ENCODE results near the gene SHROOM2.

SHROOM2 gene

GRCh38 chrX:9746148-9746888 is 39.9 kb upstream of the SHROOM2 start:
- H3K4me3 ChIP-seq (ENCODE audit: low read depth, low read length): no peak overlapping the region
- no peaks in the 10 kb centered on the region for H3K27me3 ChIP-seq
- no peaks in the 10 kb centered on the region for H3K9me3 ChIP-seq
- no peaks in the 10 kb centered on the region for H3K4me1 ChIP-seq
- no peaks in the 10 kb centered on the region for H3K36me3 ChIP-seq
- TF ChIP-seq, protein P1, sequence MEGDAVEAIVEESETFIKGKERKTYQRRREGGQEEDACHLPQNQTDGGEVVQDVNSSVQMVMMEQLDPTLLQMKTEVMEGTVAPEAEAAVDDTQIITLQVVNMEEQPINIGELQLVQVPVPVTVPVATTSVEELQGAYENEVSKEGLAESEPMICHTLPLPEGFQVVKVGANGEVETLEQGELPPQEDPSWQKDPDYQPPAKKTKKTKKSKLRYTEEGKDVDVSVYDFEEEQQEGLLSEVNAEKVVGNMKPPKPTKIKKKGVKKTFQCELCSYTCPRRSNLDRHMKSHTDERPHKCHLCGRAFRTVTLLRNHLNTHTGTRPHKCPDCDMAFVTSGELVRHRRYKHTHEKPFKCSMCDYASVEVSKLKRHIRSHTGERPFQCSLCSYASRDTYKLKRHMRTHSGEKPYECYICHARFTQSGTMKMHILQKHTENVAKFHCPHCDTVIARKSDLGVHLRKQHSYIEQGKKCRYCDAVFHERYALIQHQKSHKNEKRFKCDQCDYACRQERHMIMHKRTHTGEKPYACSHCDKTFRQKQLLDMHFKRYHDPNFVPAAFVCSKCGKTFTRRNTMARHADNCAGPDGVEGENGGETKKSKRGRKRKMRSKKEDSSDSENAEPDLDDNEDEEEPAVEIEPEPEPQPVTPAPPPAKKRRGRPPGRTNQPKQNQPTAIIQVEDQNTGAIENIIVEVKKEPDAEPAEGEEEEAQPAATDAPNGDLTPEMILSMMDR (IDR thresholded peaks at IDR 0.05; ENCODE audit: low read depth, low read length): no peak
- no peak for DNase-seq

- H3K9me3 ChIP-seq: no peaks in the 10 kb centered on the region
- TF ChIP-seq, protein P1 (IDR thresholded peaks at IDR 0.05; ENCODE audit: low read depth, low read length): no peak
- no peak overlapping the region for H3K4me3 ChIP-seq (ENCODE audit: low read depth, low read length)
- no peak for DNase-seq
- no peaks in the 10 kb centered on the region for H3K36me3 ChIP-seq
- H3K4me1 ChIP-seq: no peaks in the 10 kb centered on the region
- H3K27me3 ChIP-seq: no peaks in the 10 kb centered on the region
Observed at GRCh38 chrX:9747644-9748043, 38.6 kb upstream of the SHROOM2 start.

GRCh38 chrX:9749146-9749692 is 37.0 kb upstream of the SHROOM2 start:
- H3K36me3 ChIP-seq: no peaks in the 10 kb centered on the region

GRCh38 chrX:9757366-9757765 is 28.9 kb upstream of the SHROOM2 start:
- Histone ChIP-seq H3K9me3 (no peaks in the 10 kb centered on the region), H3K27me3 (no peaks in the 10 kb centered on the region), H3K4me1 (no peaks in the 10 kb centered on the region), H3K36me3 (no peaks in the 10 kb centered on the region), H3K4me3 (ENCODE audit: low read depth, low read length) (no peak overlapping the region)
- TF ChIP-seq, protein P1 (IDR thresholded peaks at IDR 0.05; ENCODE audit: low read depth, low read length): no peak
- no peak for DNase-seq

More at GRCh38 chrX:9749146-9749692, 37.0 kb upstream of the SHROOM2 start:
- no peaks in the 10 kb centered on the region for H3K4me1 ChIP-seq
- DNase-seq: no peak
- no peak overlapping the region for H3K4me3 ChIP-seq (ENCODE audit: low read depth, low read length)
- TF ChIP-seq, protein P1 (IDR thresholded peaks at IDR 0.05; ENCODE audit: low read depth, low read length): no peak
- H3K9me3 ChIP-seq: no peaks in the 10 kb centered on the region
- no peaks in the 10 kb centered on the region for H3K27me3 ChIP-seq

GRCh38 chrX:9758021-9758638 is 28.1 kb upstream of the SHROOM2 start:
- TF ChIP-seq, protein P1 (IDR thresholded peaks at IDR 0.05; ENCODE audit: low read depth, low read length): no peak
- Histone ChIP-seq H3K4me3 (ENCODE audit: low read depth, low read length) (no peak overlapping the region), H3K27me3 (no peaks in the 10 kb centered on the region), H3K4me1 (no peaks in the 10 kb centered on the region), H3K9me3 (no peaks in the 10 kb centered on the region), H3K36me3 (no peaks in the 10 kb centered on the region)
- DNase-seq: no peak

DNA sequence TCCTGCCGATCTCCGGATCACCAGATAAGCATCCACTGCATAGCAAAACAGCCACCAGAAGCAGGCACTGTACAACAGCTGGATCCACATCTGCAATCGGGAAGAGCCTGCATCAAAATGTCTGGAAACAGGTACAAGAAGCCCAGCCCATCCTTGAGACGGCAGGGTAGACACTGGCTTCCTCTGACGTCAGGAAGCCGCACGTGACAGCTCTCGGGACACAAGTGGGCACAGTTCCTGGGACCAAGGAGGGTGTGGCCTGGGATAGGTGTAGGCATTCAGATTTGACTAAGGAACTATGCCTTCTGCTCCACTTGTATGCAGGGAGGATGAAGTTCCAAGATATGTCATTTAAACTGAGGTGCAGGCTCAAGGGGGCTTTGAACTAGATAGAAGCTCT is 26.9 kb upstream of the SHROOM2 start:
- TF ChIP-seq, protein P1 (IDR thresholded peaks at IDR 0.05; ENCODE audit: low read depth, low read length): no peak
- H3K27me3 ChIP-seq: no peaks in the 10 kb centered on the region
- no peak for DNase-seq
- H3K36me3 ChIP-seq: no peaks in the 10 kb centered on the region
- no peak overlapping the region for H3K4me3 ChIP-seq (ENCODE audit: low read depth, low read length)
- no peaks in the 10 kb centered on the region for H3K4me1 ChIP-seq
- H3K9me3 ChIP-seq: no peaks in the 10 kb centered on the region

Measured in BE2C (cell line).